ENCODE results near the gene SOCS2.
A peak's percentile ranks its signal among the peaks of the same experiment; 100 is the strongest.

Gene SOCS2

DNA sequence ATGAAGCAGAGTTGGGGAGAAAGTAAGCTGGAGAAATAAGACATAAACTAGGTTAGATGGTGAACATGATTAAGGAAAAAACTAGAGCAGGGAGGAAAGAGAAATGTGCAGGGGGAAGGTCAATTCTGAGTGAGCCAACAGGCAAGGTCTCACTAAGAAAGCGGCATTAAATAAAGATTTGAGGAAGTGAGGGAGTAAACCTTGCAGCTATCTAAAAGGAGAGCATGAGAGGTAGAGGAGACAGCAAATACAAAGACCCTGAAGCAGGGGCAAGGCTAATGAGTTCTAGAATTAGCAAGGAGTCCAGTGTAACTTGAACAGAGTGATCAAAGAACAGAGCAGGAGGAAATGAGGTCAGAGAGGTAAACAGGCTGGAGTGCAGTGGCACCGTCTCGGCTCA, 4.4 kb upstream of the SOCS2 start:
- DNase-seq, result no peak

DNA sequence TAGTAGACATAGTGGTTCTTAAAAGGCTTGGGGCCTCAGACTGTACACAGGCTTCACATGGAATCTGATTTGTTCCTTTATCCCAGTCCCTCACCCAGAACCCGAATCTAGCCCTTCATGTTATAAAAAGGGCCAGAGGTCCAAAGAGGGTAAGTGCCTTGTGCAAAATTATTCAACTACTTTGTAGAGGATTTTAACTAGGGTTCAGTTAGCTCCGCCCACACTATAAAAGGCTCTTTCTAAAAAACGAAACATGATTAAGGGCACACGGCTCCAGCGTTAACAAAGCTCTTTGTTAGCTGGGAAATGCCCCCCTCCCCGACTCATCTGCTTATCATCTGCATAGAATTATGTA, 3.2 kb upstream of the SOCS2 start:
- DNase-seq, result no peak

DNA sequence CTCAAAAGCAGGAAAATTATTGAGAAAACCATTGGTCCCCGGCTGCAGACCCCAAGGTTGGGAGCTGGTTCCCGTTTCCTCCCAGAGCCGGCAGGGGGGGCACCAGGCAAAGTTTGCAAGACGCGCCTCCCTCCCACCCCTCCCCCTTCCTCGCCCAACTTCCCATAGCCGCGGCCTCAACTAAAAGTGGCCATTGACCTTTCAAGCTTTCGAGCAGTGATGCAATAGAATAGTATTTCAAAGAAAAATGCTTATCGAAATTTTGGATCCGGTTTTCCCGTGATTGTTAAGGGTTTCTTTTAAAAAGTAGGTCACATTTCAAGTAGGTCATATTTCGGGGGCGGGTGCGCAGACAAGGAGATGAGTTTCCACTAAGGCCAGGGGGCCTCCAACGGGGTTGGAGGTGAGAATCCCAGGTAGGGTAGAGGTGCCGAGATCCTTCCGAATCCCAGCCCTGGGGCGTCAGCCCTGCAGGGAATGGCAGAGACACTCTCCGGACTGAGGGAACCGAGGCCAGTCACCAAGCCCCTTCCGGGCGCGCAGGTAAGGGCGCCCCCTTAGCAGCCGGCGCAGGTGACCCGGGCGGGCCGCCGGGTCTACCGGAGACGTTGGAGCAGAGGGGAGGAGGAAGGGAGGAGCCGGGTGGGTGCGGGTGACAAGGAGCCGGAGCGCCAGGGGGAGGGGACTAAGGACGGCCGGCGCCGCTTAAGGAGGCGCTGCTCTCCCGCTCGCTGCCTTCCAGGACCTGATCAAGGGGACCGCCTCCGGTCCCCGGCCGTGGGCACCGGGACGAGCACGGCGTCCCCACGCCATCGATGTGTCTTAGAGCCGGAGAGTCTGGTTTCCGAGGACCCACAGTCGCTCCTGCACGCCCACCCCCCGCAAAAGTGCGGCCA, 2.6 kb upstream of the SOCS2 start:
- peak; percentile 82 to 88 for DNase-seq

DNA sequence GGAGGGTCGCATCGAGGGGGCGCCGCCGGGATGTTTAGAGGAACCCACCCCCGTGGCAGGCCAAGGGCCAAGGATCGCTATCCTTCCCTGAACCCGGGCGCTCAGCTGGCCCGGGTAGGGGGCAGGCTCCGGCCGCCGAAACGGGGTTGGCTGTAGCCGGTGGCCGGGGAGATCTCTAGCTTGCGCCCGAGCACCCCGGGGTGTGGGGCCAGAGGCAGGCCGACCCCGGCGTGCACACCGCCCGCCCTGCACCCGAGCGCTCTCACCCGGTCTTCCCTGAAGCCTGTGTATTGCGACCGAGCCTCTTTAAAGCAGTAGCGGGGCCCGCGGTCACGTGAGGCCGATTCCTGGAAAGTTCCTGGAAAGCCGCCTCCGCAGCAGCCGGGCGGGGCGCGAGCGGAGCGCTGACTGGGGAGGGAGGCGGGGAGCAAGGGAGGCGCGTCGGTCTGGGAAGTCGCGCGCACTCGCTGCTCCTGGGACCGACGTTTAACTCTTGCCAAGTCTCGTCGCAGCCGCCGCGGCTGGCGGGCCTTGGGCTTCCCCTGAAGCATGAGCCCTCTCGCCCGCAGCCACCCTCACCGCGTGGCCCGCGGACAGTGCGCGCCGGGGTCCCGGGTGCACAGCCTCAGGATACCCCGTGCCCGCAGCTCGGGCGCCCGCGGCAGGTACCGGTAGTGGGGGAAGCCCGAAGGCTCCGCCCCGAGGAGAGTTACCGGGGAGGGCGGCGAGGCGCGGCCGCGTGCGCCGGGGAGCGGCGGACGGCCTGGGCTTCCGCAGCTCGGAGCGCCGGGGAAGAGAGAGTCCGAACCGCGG, 1.7 kb upstream of the SOCS2 start:
- DNase-seq, result peak; percentile 97 to 99

GRCh38 chr12:93571365-93571924, 1.0 kb upstream of the SOCS2 start:
- peak; percentile 32 for DNase-seq

DNA sequence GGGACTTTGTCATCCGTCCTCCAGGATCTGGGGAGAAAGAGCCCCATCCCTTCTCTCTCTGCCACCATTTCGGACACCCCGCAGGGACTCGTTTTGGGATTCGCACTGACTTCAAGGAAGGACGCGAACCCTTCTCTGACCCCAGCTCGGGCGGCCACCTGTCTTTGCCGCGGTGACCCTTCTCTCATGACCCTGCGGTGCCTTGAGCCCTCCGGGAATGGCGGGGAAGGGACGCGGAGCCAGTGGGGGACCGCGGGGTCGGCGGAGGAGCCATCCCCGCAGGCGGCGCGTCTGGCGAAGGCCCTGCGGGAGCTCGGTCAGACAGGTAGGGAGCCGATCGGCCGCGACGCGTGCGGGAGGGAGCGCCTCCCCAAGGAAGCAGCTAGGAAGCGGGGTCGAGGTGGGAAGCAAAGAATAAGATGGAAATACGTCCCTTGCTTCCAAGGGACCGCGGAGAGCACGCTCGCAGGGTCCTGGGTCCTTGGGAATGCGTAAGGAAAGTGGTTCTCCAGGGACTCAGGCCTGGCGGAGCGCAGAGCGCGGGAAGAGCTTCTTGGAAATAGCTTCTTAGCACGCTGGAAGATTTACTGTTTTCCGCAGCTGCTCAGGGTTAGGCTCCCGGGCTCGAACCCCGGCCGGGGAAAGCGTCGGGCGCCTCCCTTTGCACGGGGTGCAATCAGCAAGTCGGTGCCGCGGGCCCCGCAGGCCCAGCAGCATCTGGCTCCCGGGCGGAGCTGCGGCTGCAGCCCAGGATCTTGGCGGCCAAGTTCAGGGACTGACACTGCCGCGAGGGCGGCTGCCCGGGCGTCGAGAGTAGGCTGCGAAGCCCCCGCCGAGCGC, 457 bp downstream of the SOCS2 start:
- DNase-seq, result no peak

- DNase-seq, result no peak
These were observed 1.2 kb downstream of the SOCS2 start for GRCh38 chr12:93573552-93574223.

DNA sequence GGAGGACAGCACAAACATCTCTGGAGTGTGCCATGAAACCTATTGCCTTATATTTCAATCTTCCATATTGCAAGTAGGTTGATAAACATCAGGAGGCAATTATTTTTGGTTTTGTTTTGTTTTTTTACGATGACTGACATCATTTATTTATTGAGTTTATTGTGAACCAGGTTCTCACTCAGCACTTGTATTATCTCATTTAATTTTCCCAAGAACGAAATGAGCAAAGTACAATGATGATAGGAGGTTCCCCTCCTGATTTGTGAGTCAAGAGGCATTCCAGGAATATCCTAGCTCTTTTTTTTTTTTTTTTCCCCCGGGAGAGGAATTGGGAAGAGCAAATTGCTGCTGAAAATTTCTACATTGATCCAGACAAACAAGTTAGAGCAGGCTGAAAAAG, 4.7 kb downstream of the SOCS2 start:
- DNase-seq, result no peak

GRCh38 chr12:93578221-93578620, 5.7 kb downstream of the SOCS2 start:
- no peak for DNase-seq

DNA sequence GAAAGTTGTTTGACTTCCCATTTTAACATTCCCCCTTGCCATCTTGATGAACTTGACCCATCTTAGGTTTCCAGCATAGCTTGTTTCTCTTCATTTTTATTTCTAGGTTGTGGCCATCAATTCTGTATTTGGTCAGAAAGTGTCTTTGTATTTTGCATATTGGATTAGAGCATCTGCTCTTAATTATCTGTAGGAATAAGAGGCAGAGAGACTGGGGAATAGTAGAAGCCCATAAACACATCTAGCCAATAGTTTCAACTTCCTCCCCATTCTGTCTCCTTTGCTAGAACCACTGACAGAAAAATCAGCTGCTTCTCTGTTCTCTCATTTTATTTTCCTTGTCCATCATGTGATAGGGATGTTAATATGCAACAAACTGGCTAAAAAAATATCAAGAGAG, 8.2 kb downstream of the SOCS2 start:
- DNase-seq, result no peak

DNA sequence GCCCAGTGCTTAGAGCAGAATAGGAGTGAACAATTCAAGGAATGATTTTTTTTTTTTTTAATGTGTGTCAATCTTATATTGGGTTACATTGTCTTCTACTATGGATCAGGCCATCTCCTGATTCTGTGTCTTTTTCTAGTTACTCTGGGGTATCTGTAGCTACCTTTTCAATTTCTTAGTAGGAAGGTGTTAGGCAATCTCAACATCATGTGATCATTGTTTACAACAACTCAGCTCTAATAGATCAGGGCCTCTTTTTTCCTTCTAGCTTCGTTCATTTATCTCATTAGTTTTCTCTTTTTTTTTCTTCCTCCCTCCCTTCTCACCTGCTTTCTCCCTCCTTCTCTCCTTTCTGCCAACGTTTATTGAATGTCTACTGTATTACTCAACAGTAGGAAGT, 8.9 kb downstream of the SOCS2 start:
- DNase-seq, result no peak

DNA sequence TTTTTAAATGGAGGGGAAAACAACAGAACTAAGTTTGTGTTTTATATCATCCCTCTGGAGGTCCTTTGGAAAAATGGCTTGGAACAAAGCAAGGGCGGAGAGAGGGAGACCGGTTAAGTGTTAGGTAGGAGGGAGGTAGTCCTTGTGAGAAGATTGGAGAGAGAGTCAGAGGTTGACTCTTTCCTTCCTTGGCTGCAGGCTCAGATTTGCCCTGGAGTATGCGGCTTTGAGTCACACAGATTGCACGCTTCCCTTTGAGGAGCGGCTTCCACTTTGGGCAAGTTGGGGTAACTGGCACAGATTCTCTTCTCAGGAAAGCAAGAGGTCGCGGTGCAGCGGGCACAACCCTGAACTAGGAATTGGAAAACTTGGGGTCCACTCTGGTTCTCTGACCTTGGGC, 9.9 kb downstream of the SOCS2 start:
- no peak for DNase-seq

- no peak for DNase-seq
These were observed 11.3 kb downstream of the SOCS2 start for GRCh38 chr12:93583627-93584392.

GRCh38 chr12:93585247-93585646, 12.8 kb downstream of the SOCS2 start:
- no peak for DNase-seq

DNA sequence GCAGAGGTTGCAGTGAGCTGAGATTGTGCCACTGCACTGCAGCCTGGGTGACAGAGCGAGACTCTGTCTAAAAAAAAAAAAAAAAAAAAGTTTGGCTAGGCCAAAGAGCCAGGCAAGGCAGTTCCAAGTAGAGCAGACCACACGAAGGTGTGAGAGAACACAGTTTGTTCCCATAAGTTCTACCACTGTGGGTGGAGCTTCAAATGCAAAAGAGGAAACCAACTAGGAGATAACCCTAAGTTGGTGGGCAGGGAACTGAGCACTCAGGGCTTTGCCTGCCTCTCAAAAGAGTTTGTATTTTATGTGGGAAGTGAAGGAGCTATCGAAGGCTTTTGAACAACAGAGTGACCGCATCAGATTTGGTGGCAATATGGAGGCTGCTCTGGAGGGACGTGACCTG, 15.1 kb downstream of the SOCS2 start:
- DNase-seq, result peak; percentile 55 to 62

- DNase-seq, result no peak
These were observed 16.6 kb downstream of the SOCS2 start for GRCh38 chr12:93589081-93589480.

DNA sequence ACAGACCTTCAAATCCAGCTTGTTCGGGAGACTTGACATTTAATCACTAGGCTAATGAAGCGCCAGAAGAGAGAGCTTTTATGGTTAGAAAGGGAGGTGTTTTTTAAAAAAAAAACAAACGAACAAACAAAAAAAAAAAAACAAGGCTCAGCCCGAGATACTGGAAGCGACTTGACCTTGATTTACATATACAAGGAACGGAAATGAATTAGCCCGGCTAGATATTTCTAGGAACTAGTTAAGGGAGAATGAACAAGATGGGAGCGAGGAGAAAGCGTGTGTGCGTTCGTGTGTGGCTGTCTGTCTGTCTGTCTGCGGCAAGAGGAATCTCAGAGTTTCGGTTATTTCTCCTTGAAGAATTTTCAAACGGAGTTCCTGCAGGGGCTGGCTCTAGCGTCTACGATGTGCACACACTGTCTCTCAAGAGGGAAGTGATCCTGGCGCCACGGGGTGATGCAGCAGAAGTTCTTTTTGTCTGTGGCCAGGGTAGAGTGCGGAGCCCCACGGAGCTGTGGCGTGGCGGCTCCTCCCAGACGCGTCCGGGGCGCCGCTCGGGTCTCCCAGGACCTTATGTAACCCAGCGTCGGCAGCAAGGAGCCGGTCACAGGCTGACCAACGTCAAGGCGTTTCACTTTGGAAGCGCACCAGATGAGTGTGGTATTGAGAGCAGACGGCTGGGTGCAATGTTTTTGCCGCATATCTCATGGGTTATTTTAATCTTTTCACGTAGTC, 18.8 kb downstream of the SOCS2 start:
- DNase-seq, result peak; percentile 88 to 91

DNA sequence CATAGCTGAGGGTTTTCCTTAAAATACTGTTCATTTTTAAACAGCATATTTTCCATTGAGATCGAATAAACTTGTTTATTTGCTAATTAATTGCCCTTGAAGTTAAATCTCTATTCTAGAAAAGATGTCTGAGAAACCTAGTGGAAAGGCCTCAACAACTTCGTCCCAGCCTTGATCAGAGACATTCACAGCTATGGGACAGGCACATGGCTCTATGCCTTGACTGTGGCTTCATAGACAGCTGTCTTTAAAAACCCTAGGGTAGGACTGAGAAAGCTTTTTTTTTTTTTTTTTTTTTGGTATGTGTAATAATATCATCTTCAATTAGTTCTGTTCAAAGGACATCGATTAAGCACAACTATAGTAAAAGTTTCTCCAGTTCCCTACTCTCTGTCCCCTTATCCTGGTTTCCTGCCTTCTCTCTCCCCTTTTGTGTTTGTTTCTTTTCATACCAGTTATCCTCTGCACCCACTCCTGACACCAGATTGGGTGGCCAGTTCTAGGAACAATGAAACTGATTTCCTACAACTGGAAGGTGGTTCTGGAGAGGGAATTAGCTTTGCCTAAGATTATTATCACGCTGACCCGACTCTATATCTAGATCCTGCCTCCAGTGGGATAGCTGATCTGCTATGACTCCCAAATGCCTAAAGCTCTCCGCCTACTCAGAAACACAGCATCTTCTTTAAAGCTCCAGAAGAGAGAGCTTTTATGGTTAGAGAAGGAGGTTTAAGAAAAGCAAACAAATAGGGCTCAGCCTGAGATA, 20.3 kb downstream of the SOCS2 start:
- no peak for DNase-seq

DNA sequence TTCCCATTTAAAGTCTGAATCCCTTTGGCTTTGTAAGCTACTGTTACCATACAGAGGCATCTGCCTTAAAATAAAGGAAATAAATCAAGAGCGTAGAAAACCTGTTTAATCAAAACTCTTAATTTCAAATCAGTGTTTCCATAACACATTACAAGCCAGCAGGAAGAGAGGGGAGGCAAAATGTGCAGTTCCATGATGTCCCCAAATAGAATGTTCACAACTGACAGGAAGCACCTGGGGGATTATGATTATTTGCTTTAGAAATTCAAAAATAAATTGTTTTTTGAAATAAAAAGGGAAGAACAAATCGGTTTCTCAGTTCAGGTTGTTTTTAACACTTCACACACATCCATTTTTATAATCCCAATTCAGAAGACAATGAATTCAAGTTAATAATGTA, 21.4 kb downstream of the SOCS2 start:
- no peak for DNase-seq

All from inflammatory macrophage (primary cell).